K562 (cell line): ENCODE data around the gene PLCD4. TPM values are rescaled to one million over a fixed set of nuclear protein-coding genes. Genes with fewer than 3 reads are reported as not detected.
A peak's percentile ranks its signal among the peaks of the same experiment; 100 is the strongest.

ENCODE experiments used
- ARID1B ChIP-seq: fragments of 450-650 bp; IDR thresholded peaks from 2 replicates; pipeline ENCODE4 v1.6.1; 2016; ENCODE audit warnings: antibody characterized with exemption, mild to moderate bottlenecking, inconsistent platforms
- BRD9 ChIP-seq: fragments of 450-650 bp; IDR thresholded peaks from 2 replicates; pipeline ENCODE4 v1.6.1; 2018; ENCODE audit warnings: low read depth; ENCODE audit not compliant: partially characterized antibody
- CBX5 ChIP-seq: IDR thresholded peaks from 2 replicates; pipeline ENCODE4 v1.6.1; 2014; ENCODE audit warnings: low read depth, borderline replicate concordance
- DPF2 ChIP-seq: fragments of 450-650 bp; IDR thresholded peaks from 2 replicates; pipeline ENCODE4 v1.6.1; 2016
- EGR1 ChIP-seq: fragments of 450-650 bp; conservative IDR thresholded peaks from 2 replicates; pipeline ENCODE4 v1.6.1; 2017; ENCODE audit warnings: mild to moderate bottlenecking
- FOSL1 ChIP-seq: fragments of 200-800 bp; sonication (Bioruptor generic); conservative IDR thresholded peaks from 2 replicates; pipeline ENCODE4 v1.6.1; 2016; ENCODE audit warnings: missing genetic modification characterization, missing compliant biosample characterization
- FOXP4 ChIP-seq: sonication (generic); formaldehyde crosslinking; IDR thresholded peaks from 2 replicates; pipeline ENCODE4 v1.8.0; 2022; ENCODE audit warnings: mild to moderate bottlenecking, missing genetic modification reagents, borderline replicate concordance
- KDM1A ChIP-seq, 2 experiments: fragments of 450-650 bp; IDR thresholded peaks; 2 replicates each; pipeline ENCODE4 v1.6.1; 2016; ENCODE audit warnings: mild to moderate bottlenecking in 2 of 2
- NUFIP1 ChIP-seq: fragments of 450-650 bp; IDR thresholded peaks from 2 replicates; pipeline ENCODE4 v1.6.1; 2018; ENCODE audit not compliant: partially characterized antibody
- RAD51 ChIP-seq: fragments of 450-650 bp; IDR thresholded peaks from 2 replicates; pipeline ENCODE4 v1.7.1; 2016; ENCODE audit warnings: low read depth, mild to moderate bottlenecking, borderline replicate concordance
- SMARCA4 ChIP-seq: fragments of 450-650 bp; IDR thresholded peaks from 2 replicates; pipeline ENCODE4 v1.6.1; 2016
- SMARCB1 ChIP-seq: IDR thresholded peaks from 2 replicates; pipeline ENCODE4 v1.6.1; 2011; ENCODE audit warnings: improper control_type of control experiment, low read depth; ENCODE audit not compliant: insufficient read length
- SMARCE1 ChIP-seq: fragments of 450-650 bp; IDR thresholded peaks from 2 replicates; pipeline ENCODE4 v1.7.1; 2016; ENCODE audit warnings: mild to moderate bottlenecking
- UBTF ChIP-seq, 2 experiments: IDR thresholded peaks; 2 replicates each; pipeline ENCODE4 v1.6.1; 2012; ENCODE audit warnings: improper control_type of control experiment in 2 of 2, low read depth in 2 of 2, low read length in 2 of 2, borderline replicate concordance in 1 of 2
- ZBTB17 ChIP-seq: fragments of 450-650 bp; formaldehyde crosslinking; IDR thresholded peaks from 2 replicates; pipeline ENCODE4 v1.4.0; 2020; ENCODE audit warnings: mild to moderate bottlenecking
- ZNF134 ChIP-seq: fragments of 250-450 bp; sonication (Bioruptor Pico); conservative IDR thresholded peaks from 2 replicates; pipeline ENCODE4 v1.4.0; 2020
- ZNF232 ChIP-seq: sonication (generic); formaldehyde crosslinking; IDR thresholded peaks from 2 replicates; pipeline ENCODE4 v1.8.0; 2022; ENCODE audit warnings: mild to moderate bottlenecking, missing genetic modification reagents
- ZNF584 ChIP-seq: fragments of 200-800 bp; sonication (Bioruptor generic); IDR thresholded peaks from 2 replicates; pipeline ENCODE4 v1.6.1; 2016; ENCODE audit warnings: low read depth, mild to moderate bottlenecking, missing genetic modification characterization, missing compliant biosample characterization
- ZNF707 ChIP-seq: fragments of 250-450 bp; sonication (Bioruptor Pico); conservative IDR thresholded peaks from 2 replicates; pipeline ENCODE4 v1.8.0; 2022; ENCODE audit warnings: inconsistent platforms, mild to moderate bottlenecking, moderate library complexity
- ZNF717 ChIP-seq: fragments of 250-450 bp; sonication (Bioruptor Pico); IDR thresholded peaks from 2 replicates; pipeline ENCODE4 v1.5.0; 2021
- polyA plus RNA-seq, 8 experiments: library from polyadenylated mRNA; depleted of rRNA in 4 of 8; stranded (reverse) in 5 of 8; unstranded in 3 of 8; fragments of >200 nt; fragmentation: Nextera tagmentation in 2 of 8; fragmentation: Illumina TruSeq in 1 of 8; extraction: Ambion mirVana in 2 of 8; extraction: Trizol in 1 of 8; gene quantifications; 2 replicates each; pipeline versions ENCODE4 v1.2.1 to v1.2.3, GENCODE V29; 2011 to 2014; ENCODE audit warnings: inconsistent platforms in 1 of 8, missing spikeins in 1 of 8
- total RNA-seq, 7 experiments: library from RNA; depleted of rRNA in 6 of 7; stranded (reverse); fragments of >200 nt in 6 of 7; fragmentation: Illumina TruSeq in 2 of 7; extraction: Trizol in 2 of 7; gene quantifications; 2 replicates each; pipeline versions ENCODE4 v1.2.1 to v1.2.3, GENCODE V29; 2011 to 2021; ENCODE audit warnings: low replicate concordance in 1 of 7
- TF ChIP-seq, protein P1 (sequence below): fragments of 450-650 bp; IDR thresholded peaks from 2 replicates; pipeline ENCODE4 v1.6.1; 2018; ENCODE audit not compliant: partially characterized antibody
- TF ChIP-seq, protein P2 (sequence below): fragments of 450-650 bp; IDR thresholded peaks from 2 replicates; pipeline ENCODE4 v1.6.1; 2018; ENCODE audit warnings: mild to moderate bottlenecking, low read depth; ENCODE audit not compliant: partially characterized antibody

The PLCD4 gene
- total and polyA plus RNA-seq, 9 of the 15 experiments (the other 6 are each of a cell fraction or from before 2014, with no cell fraction given): 0.13 to 0.38 TPM; not detected in 7

DNA sequence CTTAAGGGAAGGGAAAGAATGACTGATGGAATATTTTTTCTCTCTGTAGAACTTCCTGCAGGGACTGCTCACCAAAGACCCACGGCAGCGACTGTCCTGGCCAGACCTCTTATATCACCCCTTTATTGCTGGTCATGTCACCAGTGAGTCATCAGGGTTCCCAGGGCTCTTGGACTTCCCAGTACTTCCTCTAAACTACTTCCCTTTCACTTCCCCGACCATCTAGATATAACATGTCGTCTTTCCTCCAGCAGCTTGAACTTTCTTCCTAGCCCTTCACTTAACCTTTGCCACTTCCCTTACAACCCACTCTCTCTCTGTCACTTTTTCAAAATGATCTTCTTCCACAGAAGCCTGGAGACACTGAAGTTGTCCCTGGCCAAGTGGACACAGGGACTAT is 71.4 kb downstream of the PLCD4 start (continued):
- TF ChIP-seq FOSL1 (tag) (peak; percentile 92), ZNF584 (no peak), SMARCE1 (peak; percentile 74), UBTF (IDR thresholded peaks at IDR 0.05; ENCODE audit: borderline replicate concordance in 1 of 2, low read depth in 2 of 2, low read length in 2 of 2) (no peak), ZNF717 (CRISPR knock-in tag) (no peak), FOXP4 (CRISPR knock-in tag) (no peak), SMARCB1 (no peak), ZNF134 (CRISPR knock-in tag) (no peak), EGR1 (no peak), NUFIP1 (no peak), KDM1A (IDR thresholded peaks at IDR 0.05) (no peak), RAD51 (no peak), ARID1B (peak; percentile 57), CBX5 (no peak), DPF2 (peak; percentile 57), ZBTB17 (CRISPR knock-in tag) (no peak), SMARCA4 (peak; percentile 67), ZNF232 (CRISPR knock-in tag) (no peak), BRD9 (no peak), ZNF707 (CRISPR knock-in tag) (no peak)
- TF ChIP-seq, protein P1, sequence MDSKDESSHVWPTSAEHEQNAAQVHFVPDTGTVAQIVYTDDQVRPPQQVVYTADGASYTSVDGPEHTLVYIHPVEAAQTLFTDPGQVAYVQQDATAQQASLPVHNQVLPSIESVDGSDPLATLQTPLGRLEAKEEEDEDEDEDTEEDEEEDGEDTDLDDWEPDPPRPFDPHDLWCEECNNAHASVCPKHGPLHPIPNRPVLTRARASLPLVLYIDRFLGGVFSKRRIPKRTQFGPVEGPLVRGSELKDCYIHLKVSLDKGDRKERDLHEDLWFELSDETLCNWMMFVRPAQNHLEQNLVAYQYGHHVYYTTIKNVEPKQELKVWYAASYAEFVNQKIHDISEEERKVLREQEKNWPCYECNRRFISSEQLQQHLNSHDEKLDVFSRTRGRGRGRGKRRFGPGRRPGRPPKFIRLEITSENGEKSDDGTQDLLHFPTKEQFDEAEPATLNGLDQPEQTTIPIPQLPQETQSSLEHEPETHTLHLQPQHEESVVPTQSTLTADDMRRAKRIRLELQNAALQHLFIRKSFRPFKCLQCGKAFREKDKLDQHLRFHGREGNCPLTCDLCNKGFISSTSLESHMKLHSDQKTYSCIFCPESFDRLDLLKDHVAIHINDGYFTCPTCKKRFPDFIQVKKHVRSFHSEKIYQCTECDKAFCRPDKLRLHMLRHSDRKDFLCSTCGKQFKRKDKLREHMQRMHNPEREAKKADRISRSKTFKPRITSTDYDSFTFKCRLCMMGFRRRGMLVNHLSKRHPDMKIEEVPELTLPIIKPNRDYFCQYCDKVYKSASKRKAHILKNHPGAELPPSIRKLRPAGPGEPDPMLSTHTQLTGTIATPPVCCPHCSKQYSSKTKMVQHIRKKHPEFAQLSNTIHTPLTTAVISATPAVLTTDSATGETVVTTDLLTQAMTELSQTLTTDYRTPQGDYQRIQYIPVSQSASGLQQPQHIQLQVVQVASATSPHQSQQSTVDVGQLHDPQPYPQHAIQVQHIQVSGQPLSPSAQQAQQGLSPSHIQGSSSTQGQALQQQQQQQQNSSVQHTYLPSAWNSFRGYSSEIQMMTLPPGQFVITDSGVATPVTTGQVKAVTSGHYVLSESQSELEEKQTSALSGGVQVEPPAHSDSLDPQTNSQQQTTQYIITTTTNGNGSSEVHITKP: no peak
- TF ChIP-seq, protein P2, sequence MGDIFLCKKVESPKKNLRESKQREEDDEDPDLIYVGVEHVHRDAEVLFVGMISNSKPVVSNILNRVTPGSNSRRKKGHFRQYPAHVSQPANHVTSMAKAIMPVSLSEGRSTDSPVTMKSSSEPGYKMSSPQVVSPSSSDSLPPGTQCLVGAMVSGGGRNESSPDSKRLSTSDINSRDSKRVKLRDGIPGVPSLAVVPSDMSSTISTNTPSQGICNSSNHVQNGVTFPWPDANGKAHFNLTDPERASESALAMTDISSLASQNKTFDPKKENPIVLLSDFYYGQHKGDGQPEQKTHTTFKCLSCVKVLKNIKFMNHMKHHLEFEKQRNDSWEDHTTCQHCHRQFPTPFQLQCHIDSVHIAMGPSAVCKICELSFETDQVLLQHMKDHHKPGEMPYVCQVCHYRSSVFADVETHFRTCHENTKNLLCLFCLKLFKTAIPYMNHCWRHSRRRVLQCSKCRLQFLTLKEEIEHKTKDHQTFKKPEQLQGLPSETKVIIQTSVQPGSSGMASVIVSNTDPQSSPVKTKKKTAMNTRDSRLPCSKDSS: no peak
